ENCODE measurements around the gene SMARCAD1.

SMARCAD1 gene

DNA sequence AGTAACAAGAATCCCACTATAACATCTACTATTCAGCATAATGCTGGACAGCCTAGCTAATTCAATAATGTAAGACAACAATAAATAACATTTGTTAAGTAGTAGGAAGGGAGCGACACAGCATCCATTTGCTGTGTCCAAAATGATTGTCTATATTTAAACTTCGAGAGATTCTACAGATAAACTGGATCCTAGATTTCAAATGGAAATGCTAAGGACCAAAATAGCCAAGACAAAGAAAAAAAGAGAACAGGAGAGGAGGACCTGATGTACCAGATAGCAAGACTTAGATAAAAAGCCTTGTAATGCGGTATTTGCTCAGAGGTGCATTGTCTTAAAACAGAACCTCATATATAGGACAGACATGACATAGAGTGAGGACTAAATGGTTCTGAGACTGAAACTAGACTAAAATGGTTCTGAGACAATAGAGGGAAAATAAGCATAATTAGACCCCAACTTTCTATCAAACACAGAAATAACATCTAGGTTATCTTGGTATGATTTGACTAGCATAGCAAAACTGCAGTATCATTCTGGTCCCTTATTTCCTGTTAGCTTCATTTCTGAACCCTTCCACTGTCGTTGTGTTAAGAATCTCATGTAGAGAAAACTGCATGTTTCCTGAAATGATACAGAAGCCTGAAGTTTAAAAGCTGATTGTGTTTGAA lies 131.2 kb downstream of the SMARCAD1 start:
- no peak overlapping the region for H4K91ac ChIP-seq (ENCODE audit: low read depth, low read length)
- H3K18ac ChIP-seq (ENCODE audit: low read length): no peak overlapping the region
- H3K27me3 ChIP-seq (ENCODE audit: insufficient read depth, low read length): no peaks in the 10 kb centered on the region
- H3K9me3 ChIP-seq (ENCODE audit: insufficient read depth, low read depth, low read length): no peaks in the 10 kb centered on the region
- H3K9ac ChIP-seq (ENCODE audit: low read length): no peak overlapping the region
- H2AFZ ChIP-seq (ENCODE audit: insufficient read depth, low read length, poor library complexity): no peak overlapping the region
- no peak overlapping the region for H3K23ac ChIP-seq (ENCODE audit: low read length)
- H4K12ac ChIP-seq (ENCODE audit: low read depth, low read length): no peak overlapping the region
- H4K8ac ChIP-seq (ENCODE audit: low read depth, low read length): no peak overlapping the region
- no peak overlapping the region for H3K14ac ChIP-seq (ENCODE audit: low read length)
- H3K4ac ChIP-seq (ENCODE audit: low read depth, low read length): no peak overlapping the region
- WGBS (ENCODE audit: extremely low coverage, insufficient coverage, insufficient read length): no CpG with 5 or more reads among the region's 4 CpGs
- no peak overlapping the region for H2AK5ac ChIP-seq (ENCODE audit: low read length)
- no peaks in the 10 kb centered on the region for H3K36me3 ChIP-seq (ENCODE audit: control insufficient read depth in 1 of 2, insufficient read depth in 2 of 2, low read length in 2 of 2)
- no peak for DNase-seq
- no peak overlapping the region for H2BK12ac ChIP-seq (ENCODE audit: low read length)
- H2BK5ac ChIP-seq (ENCODE audit: low read depth, low read length, poor library complexity): no peak overlapping the region
- no peak overlapping the region for H3K4me3 ChIP-seq (ENCODE audit: low read depth, low read length)
- H3K4me1 ChIP-seq (ENCODE audit: control insufficient read depth in 1 of 2, insufficient read depth in 2 of 2, low read length in 2 of 2): no peaks in the 10 kb centered on the region
- H3K27ac ChIP-seq (ENCODE audit: low read depth, low read length): no peak overlapping the region
- H3K4me2 ChIP-seq (ENCODE audit: low read length): no peak overlapping the region
- no peak overlapping the region for H2BK120ac ChIP-seq (ENCODE audit: insufficient read depth, low read length, poor library complexity)
- no peaks in the 10 kb centered on the region for H3K79me1 ChIP-seq (ENCODE audit: low read length)
- H3K79me2 ChIP-seq (ENCODE audit: control insufficient read depth, insufficient read depth, low read length, poor library complexity): no peaks in the 10 kb centered on the region

DNA sequence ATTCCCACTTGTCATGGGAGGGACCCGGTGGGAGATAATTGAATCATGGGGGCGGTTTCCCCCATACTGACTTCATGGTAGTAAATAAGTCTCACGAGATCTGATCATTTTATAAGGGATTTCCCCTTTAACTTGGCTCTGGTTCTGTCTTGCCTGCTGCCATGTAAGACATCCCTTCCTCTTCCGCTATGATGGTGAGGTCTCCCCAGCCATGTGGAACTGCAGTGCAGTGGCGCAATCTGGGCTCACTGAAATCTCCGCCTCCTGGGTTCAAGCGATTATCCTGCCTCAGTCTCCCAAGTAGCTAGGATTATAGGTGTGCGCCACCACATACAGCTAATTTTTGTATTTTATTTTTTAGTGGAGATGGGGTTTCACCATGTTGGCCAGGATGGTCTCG lies 132.1 kb downstream of the SMARCAD1 start:
- Histone ChIP-seq H3K9ac (ENCODE audit: low read length) (no peak overlapping the region), H3K36me3 (ENCODE audit: control insufficient read depth in 1 of 2, insufficient read depth in 2 of 2, low read length in 2 of 2) (no peaks in the 10 kb centered on the region), H3K18ac (ENCODE audit: low read length) (no peak overlapping the region), H2BK12ac (ENCODE audit: low read length) (no peak overlapping the region), H3K4ac (ENCODE audit: low read depth, low read length) (no peak overlapping the region), H3K79me2 (ENCODE audit: control insufficient read depth, insufficient read depth, low read length, poor library complexity) (no peaks in the 10 kb centered on the region), H2BK120ac (ENCODE audit: insufficient read depth, low read length, poor library complexity) (no peak overlapping the region), H2AFZ (ENCODE audit: insufficient read depth, low read length, poor library complexity) (no peak overlapping the region), H3K9me3 (ENCODE audit: insufficient read depth, low read depth, low read length) (no peaks in the 10 kb centered on the region), H3K4me3 (ENCODE audit: low read depth, low read length) (no peak overlapping the region), H4K91ac (ENCODE audit: low read depth, low read length) (no peak overlapping the region), H4K8ac (ENCODE audit: low read depth, low read length) (no peak overlapping the region), H2AK5ac (ENCODE audit: low read length) (no peak overlapping the region), H2BK5ac (ENCODE audit: low read depth, low read length, poor library complexity) (no peak overlapping the region), H3K4me2 (ENCODE audit: low read length) (no peak overlapping the region), H3K79me1 (ENCODE audit: low read length) (no peaks in the 10 kb centered on the region), H3K27ac (ENCODE audit: low read depth, low read length) (no peak overlapping the region), H3K4me1 (ENCODE audit: control insufficient read depth in 1 of 2, insufficient read depth in 2 of 2, low read length in 2 of 2) (no peaks in the 10 kb centered on the region), H3K23ac (ENCODE audit: low read length) (no peak overlapping the region), H4K12ac (ENCODE audit: low read depth, low read length) (no peak overlapping the region), H3K14ac (ENCODE audit: low read length) (no peak overlapping the region), H3K27me3 (ENCODE audit: insufficient read depth, low read length) (no peaks in the 10 kb centered on the region)
- WGBS (ENCODE audit: extremely low coverage, insufficient coverage, insufficient read length): no CpG with 5 or more reads among the region's 9 CpGs
- no peak for DNase-seq

Data from trophoblast cell (in vitro differentiated cells and primary cell).